Endodermal cell (in vitro differentiated cells): Measurements from ENCODE around the gene TTLL12. TPM values are rescaled to one million over a fixed set of nuclear protein-coding genes. Genes with fewer than 3 reads are reported as not detected.

Experiments used
- DNase-seq: peaks from one replicate; pipeline ENCODE4 v3.0.0-alpha.2; 2017
- H3K27ac ChIP-seq: 2 replicates; pipeline ENCODE4 v1.5.1; 2013; ENCODE audit warnings: mild to moderate bottlenecking, low read depth, low read length, moderate library complexity
- H3K27me3 ChIP-seq: 2 replicates; pipeline ENCODE4 v1.6.1; 2013; ENCODE audit warnings: mild to moderate bottlenecking, low read length, moderate library complexity; ENCODE audit not compliant: insufficient read depth, control insufficient read depth, poor library complexity, severe bottlenecking
- H3K36me3 ChIP-seq: 2 replicates; pipeline ENCODE4 v1.7.0; 2013; ENCODE audit warnings: mild to moderate bottlenecking, low read length, moderate library complexity; ENCODE audit not compliant: control insufficient read depth, insufficient read depth
- H3K4me1 ChIP-seq: one replicate; pipeline ENCODE4 v1.7.0; 2013; ENCODE audit warnings: low read length; ENCODE audit not compliant: control insufficient read depth, insufficient read depth
- H3K4me3 ChIP-seq: 2 replicates; pipeline ENCODE4 v1.5.1; 2013; ENCODE audit warnings: mild to moderate bottlenecking, low read length, moderate library complexity
- H3K9ac ChIP-seq: 2 replicates; pipeline ENCODE4 v1.6.1; 2013; ENCODE audit warnings: mild to moderate bottlenecking, low read length, moderate library complexity; ENCODE audit not compliant: poor library complexity, severe bottlenecking; ENCODE audit errors: extremely low read depth
- H3K9me3 ChIP-seq: 2 replicates; pipeline ENCODE4 v1.6.1; 2013; ENCODE audit warnings: mild to moderate bottlenecking, low read length, moderate library complexity; ENCODE audit not compliant: control insufficient read depth
- H3K27ac Mint-ChIP-seq: 2 replicates; pipeline ENCODE4 v1.8.0; 2020; ENCODE audit warnings: mixed read lengths
- H3K27me3 Mint-ChIP-seq: 2 replicates; pipeline ENCODE4 v1.8.0; 2021; ENCODE audit warnings: mild to moderate bottlenecking, mixed read lengths; ENCODE audit not compliant: insufficient read depth
- H3K36me3 Mint-ChIP-seq: 2 replicates; pipeline ENCODE4 v1.8.0; 2020; ENCODE audit warnings: low read depth, mixed read lengths
- H3K4me1 Mint-ChIP-seq: 2 replicates; pipeline ENCODE4 v1.8.0; 2020; ENCODE audit warnings: mixed read lengths
- H3K4me3 Mint-ChIP-seq: 2 replicates; pipeline ENCODE4 v1.8.0; 2020; ENCODE audit warnings: mild to moderate bottlenecking, moderate library complexity, mixed read lengths
- H3K9me3 Mint-ChIP-seq: 2 replicates; pipeline ENCODE4 v1.8.0; 2020; ENCODE audit warnings: mild to moderate bottlenecking, mixed read lengths
- CTCF ChIP-seq: fragments of 200-600 bp; sonication (generic); conservative IDR thresholded peaks from 2 replicates; pipeline ENCODE4 v1.5.0; 2021; ENCODE audit warnings: antibody characterized with exemption, mild to moderate bottlenecking
- WGBS, 2 experiments: methylation state at CpG; one replicate each; pipeline versions ENCODE4 v1.1.5 to v1.1.7; 2013; ENCODE audit warnings: missing lambda C conversion rate in 2 of 2, mixed read lengths in 1 of 2; ENCODE audit not compliant: insufficient coverage in 1 of 2, insufficient read length in 1 of 2; 5-methylcytosine and 5-hydroxymethylcytosine counted together
- total RNA-seq, 2 donors: library from RNA; stranded (reverse); fragmentation: NEBNext Ultra II Directional in 1 of 2; extraction: Animal tissue kit (Norgen Biotek cat#: 25700) in 1 of 2; gene quantifications; 2 replicates in 1 of 2; 3 replicates in 1 of 2; pipeline ENCODE4 v1.2.1, GENCODE V29; 2021

TTLL12 gene
- total RNA-seq, 2 donors from 2014 or later = 49.8 to 71.0 TPM

- 89 to 91% methylated on average over 9 to 15 of the region's 15 CpGs for WGBS, 2 experiments
- no peak overlapping the region for H3K4me3 ChIP-seq
- H3K27me3 Mint-ChIP-seq = no peaks in the 10 kb centered on the region
- no peak for DNase-seq
- H3K9ac ChIP-seq = no peak overlapping the region
- no peaks in the 10 kb centered on the region for H3K9me3 ChIP-seq
- peaks cover 4% of the 10 kb centered on the region for H3K4me1 ChIP-seq
- no peaks in the 10 kb centered on the region for H3K36me3 Mint-ChIP-seq
- no peaks in the 10 kb centered on the region for H3K36me3 ChIP-seq
- H3K27ac ChIP-seq = no peak overlapping the region
- no peaks in the 10 kb centered on the region for H3K9me3 Mint-ChIP-seq
- H3K27me3 ChIP-seq = no peaks in the 10 kb centered on the region
- peaks cover 11% of the 10 kb centered on the region for H3K4me1 Mint-ChIP-seq
- H3K4me3 Mint-ChIP-seq = no peak overlapping the region
- no peak overlapping the region for H3K27ac Mint-ChIP-seq
- no peak for TF ChIP-seq CTCF
Observed at GRCh38 chr22:43231724-43232034, 44.7 kb upstream of the TTLL12 start.

- Histone ChIP-seq H3K27ac (no peak overlapping the region), H3K4me3 (no peak overlapping the region), H3K9me3 (no peaks in the 10 kb centered on the region), H3K9ac (no peak overlapping the region), H3K27me3 (no peaks in the 10 kb centered on the region), H3K4me1 (peaks cover 7% of the 10 kb centered on the region), H3K36me3 (no peaks in the 10 kb centered on the region)
- Mint-ChIP-seq H3K27ac (no peak overlapping the region), H3K9me3 (no peaks in the 10 kb centered on the region), H3K4me3 (peak overlapping the region; percentile 32), H3K27me3 (no peaks in the 10 kb centered on the region), H3K4me1 (peaks cover 13% of the 10 kb centered on the region), H3K36me3 (no peaks in the 10 kb centered on the region)
- peak; percentile 97 for DNase-seq
- peak; percentile 99 for TF ChIP-seq CTCF
- 24 to 36% methylated on average over 14 to 23 of the region's 23 CpGs for WGBS, 2 experiments
Observed at GRCh38 chr22:43230971-43231723, 44.2 kb upstream of the TTLL12 start.

- TF ChIP-seq CTCF = no peak
- Mint-ChIP-seq H3K27me3 (no peaks in the 10 kb centered on the region), H3K36me3 (no peaks in the 10 kb centered on the region), H3K27ac (no peak overlapping the region), H3K4me3 (no peak overlapping the region), H3K4me1 (peaks cover 19% of the 10 kb centered on the region), H3K9me3 (no peaks in the 10 kb centered on the region)
- no peak overlapping the region for H3K27ac ChIP-seq
- DNase-seq = no peak
- no peak overlapping the region for H3K4me3 ChIP-seq
- H3K27me3 ChIP-seq = no peaks in the 10 kb centered on the region
- peaks cover 9% of the 10 kb centered on the region for H3K4me1 ChIP-seq
- 89 to 95% methylated on average over 4 to 9 of the region's 9 CpGs for WGBS, 2 experiments
- H3K9me3 ChIP-seq = no peaks in the 10 kb centered on the region
- no peak overlapping the region for H3K9ac ChIP-seq
- H3K36me3 ChIP-seq = no peaks in the 10 kb centered on the region
Observed at GRCh38 chr22:43230571-43230970, 43.6 kb upstream of the TTLL12 start.
